ENCODE data around the gene MAT1A.
"Not testable (repeated sequence)": the region's sequence is repeated elsewhere in the genome, so short reads cannot be mapped to it uniquely, and the experiment has no call there.

Gene MAT1A

GRCh38 chr10:80289451-80290287, at the start of gene MAT1A:
Gene MAT1A, minus strand, starts transcription at chr10:80289658. Its CDS starts 235 bp downstream, at chr10:80289423.
- no peak for DNase-seq

- DNase-seq = no peak
Measured at GRCh38 chr10:80333983-80334382, 44.5 kb upstream of the MAT1A start.

GRCh38 chr10:80324891-80325364, 35.5 kb upstream of the MAT1A start:
- no peak for DNase-seq

GRCh38 chr10:80324086-80324485, 34.6 kb upstream of the MAT1A start:
- no peak for DNase-seq

GRCh38 chr10:80323311-80323710, 33.9 kb upstream of the MAT1A start:
- DNase-seq = no peak

GRCh38 chr10:80322711-80323110, 33.3 kb upstream of the MAT1A start:
- no peak for DNase-seq

- no peak for DNase-seq
Measured at GRCh38 chr10:80322158-80322557, 32.7 kb upstream of the MAT1A start.

GRCh38 chr10:80321183-80321582, 31.7 kb upstream of the MAT1A start:
- DNase-seq = no peak

- DNase-seq = no peak
Measured at GRCh38 chr10:80320377-80320776, 30.9 kb upstream of the MAT1A start.

GRCh38 chr10:80319725-80320290, 30.4 kb upstream of the MAT1A start:
- DNase-seq = no peak

- DNase-seq = no peak
Measured at GRCh38 chr10:80319318-80319717, 29.9 kb upstream of the MAT1A start.

GRCh38 chr10:80318742-80319141, 29.3 kb upstream of the MAT1A start:
- no peak for DNase-seq

- DNase-seq = no peak
Measured at GRCh38 chr10:80315391-80315790, 25.9 kb upstream of the MAT1A start.

GRCh38 chr10:80313523-80313922, 24.1 kb upstream of the MAT1A start:
- no peak for DNase-seq

GRCh38 chr10:80305989-80306388, 16.5 kb upstream of the MAT1A start:
- not testable (repeated sequence) for DNase-seq

GRCh38 chr10:80296942-80297341, 7.5 kb upstream of the MAT1A start:
- no peak for DNase-seq

- no peak for DNase-seq
Measured at GRCh38 chr10:80292607-80293239, 3.3 kb upstream of the MAT1A start.

GRCh38 chr10:80290474-80291220, 1.2 kb upstream of the MAT1A start:
- no peak for DNase-seq

- no peak for DNase-seq
Measured at GRCh38 chr10:80288849-80289248, 609 bp downstream of the MAT1A start.

GRCh38 chr10:80284522-80284921, 4.9 kb downstream of the MAT1A start:
- DNase-seq = no peak

GRCh38 chr10:80283536-80284199, 5.8 kb downstream of the MAT1A start:
- no peak for DNase-seq

GRCh38 chr10:80283119-80283518, 6.3 kb downstream of the MAT1A start:
- DNase-seq = no peak

Measured in NCI-H2081 treated with DMSO at 0.1 percent for 48 hours (cell line).